Progenitor cell of endocrine pancreas (in vitro differentiated cells): ENCODE measurements around the gene ARID4A. TPM values are rescaled to one million over a fixed set of nuclear protein-coding genes. Genes with fewer than 3 reads are reported as not detected.
"Not testable (repeated sequence)": the region's sequence is repeated elsewhere in the genome, so short reads cannot be mapped to it uniquely, and the experiment has no call there.

ENCODE experiments used
- DNase-seq: peaks from one replicate; pipeline ENCODE4 v3.0.0; 2021; ENCODE audit warnings: low spot score; ENCODE audit not compliant: unreplicated experiment
- H3K27ac Mint-ChIP-seq: 2 replicates; pipeline ENCODE4 v1.8.0; 2021; ENCODE audit warnings: mild to moderate bottlenecking, moderate library complexity, mixed read lengths
- H3K27me3 Mint-ChIP-seq: 2 replicates; pipeline ENCODE4 v1.8.0; 2021; ENCODE audit warnings: mixed read lengths
- H3K36me3 Mint-ChIP-seq: 2 replicates; pipeline ENCODE4 v1.8.0; 2022; ENCODE audit warnings: mixed read lengths; ENCODE audit not compliant: insufficient read depth
- H3K4me1 Mint-ChIP-seq: 2 replicates; pipeline ENCODE4 v1.8.0; 2021; ENCODE audit warnings: low read depth, mixed read lengths
- H3K4me3 Mint-ChIP-seq: 2 replicates; pipeline ENCODE4 v1.8.0; 2021; ENCODE audit warnings: low read depth, mild to moderate bottlenecking, moderate library complexity, mixed read lengths
- H3K9me3 Mint-ChIP-seq: 2 replicates; pipeline ENCODE4 v1.8.0; 2021; ENCODE audit warnings: low read depth, mixed read lengths
- CTCF ChIP-seq: fragments of 200-600 bp; sonication (generic); IDR thresholded peaks from one replicate; pipeline ENCODE4 v1.5.0; 2021; ENCODE audit warnings: antibody characterized with exemption, mild to moderate bottlenecking; ENCODE audit not compliant: unreplicated experiment
- total RNA-seq: library from RNA; stranded (reverse); gene quantifications from 2 replicates; pipeline ENCODE4 v1.2.1, GENCODE V29; 2021

ARID4A gene
- total RNA-seq, 1 donor from 2014 or later: 35.1 TPM

- H3K4me3 Mint-ChIP-seq: no peak overlapping the region
- TF ChIP-seq CTCF: no peak
- no peaks in the 10 kb centered on the region for H3K9me3 Mint-ChIP-seq
- no peak for DNase-seq
- peaks cover 20% of the 10 kb centered on the region for H3K36me3 Mint-ChIP-seq
- H3K27me3 Mint-ChIP-seq: no peaks in the 10 kb centered on the region
- no peak overlapping the region for H3K27ac Mint-ChIP-seq
- H3K4me1 Mint-ChIP-seq: no peaks in the 10 kb centered on the region
Observed at GRCh38 chr14:58353516-58354299, 55.4 kb downstream of the ARID4A start.

- no peaks in the 10 kb centered on the region for H3K9me3 Mint-ChIP-seq
- peak overlapping the region; percentile 41 for H3K27ac Mint-ChIP-seq
- H3K4me3 Mint-ChIP-seq: no peak overlapping the region
- H3K27me3 Mint-ChIP-seq: no peaks in the 10 kb centered on the region
- TF ChIP-seq CTCF: no peak
- DNase-seq: no peak
- H3K36me3 Mint-ChIP-seq: peaks cover 24% of the 10 kb centered on the region
- no peaks in the 10 kb centered on the region for H3K4me1 Mint-ChIP-seq
Observed at GRCh38 chr14:58354808-58355207, 56.5 kb downstream of the ARID4A start.

GRCh38 chr14:58356268-58356667, 57.9 kb downstream of the ARID4A start:
- TF ChIP-seq CTCF: no peak
- Mint-ChIP-seq H3K4me3 (no peak overlapping the region), H3K36me3 (peaks cover 24% of the 10 kb centered on the region), H3K27ac (no peak overlapping the region), H3K27me3 (no peaks in the 10 kb centered on the region), H3K9me3 (no peaks in the 10 kb centered on the region), H3K4me1 (no peaks in the 10 kb centered on the region)
- DNase-seq: no peak

- not testable (repeated sequence) for DNase-seq, H3K4me1 Mint-ChIP-seq, H3K9me3 Mint-ChIP-seq, H3K4me3 Mint-ChIP-seq, H3K27ac Mint-ChIP-seq, H3K27me3 Mint-ChIP-seq
- H3K36me3 Mint-ChIP-seq: peaks cover 18% of the 10 kb centered on the region
Observed at GRCh38 chr14:58362272-58362671, 63.9 kb downstream of the ARID4A start.

- peak; percentile 40 for TF ChIP-seq CTCF
- Mint-ChIP-seq H3K36me3 (peaks cover 20% of the 10 kb centered on the region), H3K27ac (no peak overlapping the region), H3K9me3 (no peaks in the 10 kb centered on the region), H3K4me1 (no peaks in the 10 kb centered on the region), H3K27me3 (no peaks in the 10 kb centered on the region), H3K4me3 (no peak overlapping the region)
- no peak for DNase-seq
Observed at GRCh38 chr14:58362798-58363412, 64.5 kb downstream of the ARID4A start.

- Mint-ChIP-seq H3K9me3 (no peaks in the 10 kb centered on the region), H3K27ac (no peak overlapping the region), H3K4me1 (no peaks in the 10 kb centered on the region), H3K27me3 (no peaks in the 10 kb centered on the region), H3K36me3 (peaks cover 22% of the 10 kb centered on the region), H3K4me3 (no peak overlapping the region)
- TF ChIP-seq CTCF: no peak
- no peak for DNase-seq
Observed at GRCh38 chr14:58364316-58364715, 66.0 kb downstream of the ARID4A start.
